Astrocyte of the cerebellum (primary cell): ENCODE results near the gene TSPOAP1.

Source experiments
- DNase-seq: peaks from one replicate; pipeline ENCODE4 v3.0.0-alpha.2; 2011; ENCODE audit warnings: low read depth
- H3K4me3 ChIP-seq: 2 replicates; pipeline ENCODE4 v1.5.1; 2011; ENCODE audit warnings: mild to moderate bottlenecking, low read depth, low read length, moderate library complexity
- in situ Hi-C: cut with HindIII; loops from 2 replicates; pipeline ENCODE4 v1.10.0; 2017; ENCODE audit warnings: low sequenced_read_pairs
- TF ChIP-seq, protein P1 (sequence below): IDR thresholded peaks from 2 replicates; pipeline ENCODE4 v1.5.1; 2012; ENCODE audit warnings: low read length, low read depth, moderate library complexity, mild to moderate bottlenecking; ENCODE audit errors: missing control alignments

TSPOAP1 gene

DNA sequence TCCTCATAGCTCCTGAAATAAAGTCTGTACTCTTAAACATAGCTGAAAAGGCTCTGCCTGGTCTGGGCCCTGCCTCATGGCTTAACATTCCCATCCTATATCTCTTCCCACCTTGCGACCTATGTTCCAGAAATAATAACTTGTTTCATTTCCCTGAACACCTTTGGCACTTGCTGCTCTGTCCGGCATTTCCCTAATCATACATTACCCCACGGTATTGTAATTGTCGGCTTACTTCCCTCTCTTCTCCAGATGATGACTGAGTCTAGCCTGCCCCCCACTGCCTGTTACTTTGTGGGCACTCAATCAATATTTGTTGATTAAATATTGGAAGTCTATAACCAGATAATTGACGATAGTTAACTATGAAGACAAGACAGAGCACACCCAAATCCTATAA, 46.7 kb upstream of the TSPOAP1 start:
- TF ChIP-seq, protein P1, sequence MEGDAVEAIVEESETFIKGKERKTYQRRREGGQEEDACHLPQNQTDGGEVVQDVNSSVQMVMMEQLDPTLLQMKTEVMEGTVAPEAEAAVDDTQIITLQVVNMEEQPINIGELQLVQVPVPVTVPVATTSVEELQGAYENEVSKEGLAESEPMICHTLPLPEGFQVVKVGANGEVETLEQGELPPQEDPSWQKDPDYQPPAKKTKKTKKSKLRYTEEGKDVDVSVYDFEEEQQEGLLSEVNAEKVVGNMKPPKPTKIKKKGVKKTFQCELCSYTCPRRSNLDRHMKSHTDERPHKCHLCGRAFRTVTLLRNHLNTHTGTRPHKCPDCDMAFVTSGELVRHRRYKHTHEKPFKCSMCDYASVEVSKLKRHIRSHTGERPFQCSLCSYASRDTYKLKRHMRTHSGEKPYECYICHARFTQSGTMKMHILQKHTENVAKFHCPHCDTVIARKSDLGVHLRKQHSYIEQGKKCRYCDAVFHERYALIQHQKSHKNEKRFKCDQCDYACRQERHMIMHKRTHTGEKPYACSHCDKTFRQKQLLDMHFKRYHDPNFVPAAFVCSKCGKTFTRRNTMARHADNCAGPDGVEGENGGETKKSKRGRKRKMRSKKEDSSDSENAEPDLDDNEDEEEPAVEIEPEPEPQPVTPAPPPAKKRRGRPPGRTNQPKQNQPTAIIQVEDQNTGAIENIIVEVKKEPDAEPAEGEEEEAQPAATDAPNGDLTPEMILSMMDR = no peak
- in situ Hi-C loops = no loop called here
- H3K4me3 ChIP-seq = no peak overlapping the region
- no peak for DNase-seq

DNA sequence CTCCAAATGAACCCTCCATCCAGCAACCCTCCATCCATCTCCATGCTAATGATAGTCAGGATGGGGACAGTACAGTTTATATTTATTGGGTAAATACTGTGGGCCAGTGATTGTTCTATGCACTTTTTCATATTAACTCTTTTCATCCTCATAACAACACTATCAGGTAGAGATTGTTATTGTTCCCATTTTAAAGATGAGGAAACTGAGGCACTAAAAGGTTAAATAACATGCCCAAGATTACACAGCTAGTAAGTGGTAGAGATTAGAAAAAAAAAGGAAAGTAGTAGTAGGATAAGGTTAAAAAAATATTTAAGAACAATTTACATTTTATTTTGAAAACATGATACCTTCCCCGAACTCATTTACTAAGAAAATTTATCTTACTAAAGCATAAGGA, 45.3 kb upstream of the TSPOAP1 start:
- DNase-seq = no peak
- no peak overlapping the region for H3K4me3 ChIP-seq
- in situ Hi-C loops = no loop called here
- TF ChIP-seq, protein P1 = no peak

DNA sequence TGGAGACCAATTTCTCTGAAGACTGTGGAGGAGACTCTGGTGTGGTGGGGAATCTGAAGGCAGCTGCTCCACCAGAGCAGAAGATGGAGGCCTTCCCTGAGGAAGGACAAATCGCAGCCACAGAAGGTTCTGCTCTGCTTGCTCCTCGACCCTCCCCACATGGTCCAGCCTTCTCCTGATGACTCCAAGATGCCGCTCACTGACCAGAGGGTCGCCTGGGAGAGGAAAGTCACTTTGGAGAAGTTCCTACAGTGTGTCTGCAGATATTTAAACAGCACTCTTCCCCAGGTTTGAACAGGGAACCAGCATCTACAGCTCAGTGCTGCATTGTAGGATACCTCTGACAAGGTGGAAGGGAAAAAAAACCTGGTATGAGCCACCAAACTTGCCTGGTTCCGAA, 44.4 kb upstream of the TSPOAP1 start:
- in situ Hi-C loops = no loop called here
- no peak for DNase-seq
- H3K4me3 ChIP-seq = no peak overlapping the region
- TF ChIP-seq, protein P1 = no peak

DNA sequence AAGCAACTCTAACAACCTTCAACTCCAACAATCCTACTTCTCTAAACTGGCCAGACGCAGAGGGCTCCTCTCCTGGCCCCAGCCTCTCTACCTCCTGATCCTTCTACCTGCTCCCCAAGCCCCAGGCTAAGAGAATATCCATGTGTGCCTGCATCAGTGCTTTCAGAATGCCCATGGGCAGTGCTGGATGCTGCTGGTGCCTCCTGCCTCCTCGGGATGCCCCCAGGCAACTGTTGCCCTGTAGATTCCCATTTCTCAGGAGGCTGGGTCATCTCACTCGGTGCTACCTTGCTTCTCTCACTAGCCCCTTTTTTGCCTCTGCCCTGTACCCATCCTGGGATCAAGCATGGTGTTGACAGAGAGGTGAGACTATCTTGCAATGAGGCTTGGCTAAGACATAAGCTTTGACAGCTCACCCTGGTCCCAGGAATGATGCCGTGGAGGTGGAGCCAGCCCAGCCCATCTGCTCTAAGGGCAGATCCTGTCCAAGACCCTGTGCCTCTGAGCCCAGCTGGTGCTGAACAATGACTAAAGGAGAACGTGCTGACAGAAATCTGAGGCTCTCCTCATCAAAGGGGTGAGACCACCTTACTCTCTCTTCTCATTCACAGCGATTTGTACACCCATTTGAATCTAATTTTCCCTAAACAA, 42.8 kb upstream of the TSPOAP1 start:
- TF ChIP-seq, protein P1 = no peak
- no peak for DNase-seq
- in situ Hi-C loops = no loop called here
- H3K4me3 ChIP-seq = no peak overlapping the region

DNA sequence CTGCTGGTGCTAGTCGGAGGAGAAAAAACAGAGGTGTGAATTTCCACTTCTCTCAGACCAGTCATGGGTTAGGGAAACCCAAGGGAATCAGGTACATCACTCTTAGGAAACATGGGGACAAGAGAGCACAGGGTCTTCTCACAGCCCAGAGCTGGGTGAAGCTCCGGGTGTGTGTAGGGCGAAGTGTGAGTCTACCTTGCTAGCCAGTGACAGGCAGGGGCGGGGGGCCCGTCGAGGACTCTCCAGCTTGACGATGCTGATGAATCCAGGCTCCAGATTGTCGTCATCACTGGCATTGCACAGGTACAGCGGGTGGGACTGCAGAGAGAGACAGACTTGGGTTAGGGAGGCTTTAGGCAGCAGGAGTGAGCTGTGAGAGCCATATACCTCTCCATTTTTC, 42.1 kb upstream of the TSPOAP1 start:
- DNase-seq = no peak
- in situ Hi-C loops = no loop called here
- no peak overlapping the region for H3K4me3 ChIP-seq
- TF ChIP-seq, protein P1 = no peak

DNA sequence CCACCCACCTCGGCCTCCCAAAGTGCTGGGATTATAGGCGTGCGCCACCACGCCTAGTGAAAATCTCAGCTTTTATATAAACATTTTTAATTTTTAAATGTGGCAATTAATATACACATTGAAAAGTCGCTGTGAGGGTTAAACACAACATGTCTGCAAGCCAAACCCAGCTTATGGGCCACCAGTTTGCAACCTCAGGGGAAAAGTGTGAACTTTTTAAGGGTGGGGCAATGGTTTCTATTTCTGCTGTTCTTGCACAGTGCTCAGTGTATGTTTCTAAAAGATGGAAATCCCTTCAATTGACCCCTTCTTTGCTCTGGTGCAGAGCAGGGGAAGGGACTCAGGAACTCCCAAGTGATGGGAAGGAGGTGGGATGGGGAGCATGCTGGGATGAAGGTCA, 41.7 kb upstream of the TSPOAP1 start:
- DNase-seq = no peak
- in situ Hi-C loops = no loop called here
- H3K4me3 ChIP-seq = no peak overlapping the region
- TF ChIP-seq, protein P1 = no peak
